Stimulated activated naive B cell treated with anti-CD40 and anti-IgM and Interleukin-4, amounts not matched to agents 10 μg/mL and 1 μg/mL and 100 μg/mL, for 72 hours (primary cell): ENCODE data around the gene NAV2.

Experiments used
- ATAC-seq, 2 donors: fragments of 150-1000 bp; cut with Tn5 transposase; replicated peaks; 2 replicates each; pipeline ENCODE4 v1.10.0; 2021; ENCODE audit warnings: moderate library complexity in 1 of 2
- DNase-seq: peaks from one replicate; pipeline ENCODE4 v3.0.0; 2021
- H3K27ac Mint-ChIP-seq: one replicate; pipeline ENCODE4 v1.8.0; 2022; ENCODE audit warnings: mild to moderate bottlenecking, mixed read lengths
- H3K27me3 Mint-ChIP-seq, 2 donors: one replicate each; pipeline ENCODE4 v1.8.0; 2022; ENCODE audit warnings: mixed read lengths in 2 of 2
- H3K36me3 Mint-ChIP-seq, 2 donors: one replicate each; pipeline ENCODE4 v1.8.0; 2022; ENCODE audit warnings: mixed read lengths in 2 of 2, mild to moderate bottlenecking in 1 of 2
- H3K4me1 Mint-ChIP-seq, 2 donors: one replicate each; pipeline ENCODE4 v1.8.0; 2022; ENCODE audit warnings: mixed read lengths in 2 of 2, mild to moderate bottlenecking in 1 of 2
- H3K4me3 Mint-ChIP-seq, 2 donors: one replicate each; pipeline ENCODE4 v1.8.0; 2022; ENCODE audit warnings: mild to moderate bottlenecking in 2 of 2, mixed read lengths in 2 of 2, moderate library complexity in 1 of 2
- H3K9me3 Mint-ChIP-seq, 2 donors: one replicate each; pipeline ENCODE4 v1.8.0; 2022; ENCODE audit warnings: mixed read lengths in 2 of 2, mild to moderate bottlenecking in 1 of 2

Gene NAV2

GRCh38 chr11:19933132-19933735 is 220.6 kb downstream of the NAV2 start:
- Mint-ChIP-seq H3K36me3 (no peaks in the 10 kb centered on the region), H3K4me1 (no peaks in the 10 kb centered on the region), H3K4me3 (no peak overlapping the region), H3K27me3 (peaks cover 5 to 7% of the 10 kb centered on the region in 2 donors), H3K27ac (no peak overlapping the region), H3K9me3 (no peaks in the 10 kb centered on the region)
- no peak for ATAC-seq
- DNase-seq, result no peak

DNA sequence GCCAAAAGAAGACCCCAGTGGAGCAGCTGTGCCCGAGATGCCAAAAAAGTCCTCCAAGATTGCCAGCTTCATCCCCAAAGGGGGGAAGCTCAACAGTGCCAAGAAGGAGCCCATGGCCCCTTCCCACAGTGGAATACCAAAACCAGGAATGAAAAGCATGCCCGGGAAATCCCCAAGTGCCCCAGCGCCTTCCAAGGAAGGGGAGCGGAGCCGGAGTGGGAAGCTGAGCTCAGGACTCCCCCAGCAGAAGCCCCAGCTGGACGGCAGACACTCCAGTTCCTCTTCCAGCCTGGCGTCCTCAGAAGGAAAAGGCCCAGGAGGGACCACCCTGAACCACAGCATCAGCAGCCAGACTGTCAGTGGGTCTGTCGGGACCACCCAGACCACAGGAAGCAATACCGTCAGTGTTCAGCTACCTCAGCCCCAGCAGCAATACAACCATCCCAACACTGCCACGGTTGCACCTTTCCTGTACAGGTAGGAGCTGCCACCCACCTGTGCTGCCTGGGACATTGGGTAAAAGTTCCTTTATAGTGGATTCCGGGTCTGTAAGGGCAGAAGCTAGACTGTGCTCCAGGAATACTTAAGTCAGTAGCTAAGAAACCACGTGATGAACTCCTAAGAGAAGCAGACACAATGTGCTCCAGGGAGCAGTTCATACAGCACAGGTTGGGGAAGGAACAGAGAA is 221.3 kb downstream of the NAV2 start:
- no peaks in the 10 kb centered on the region for H3K9me3 Mint-ChIP-seq
- peak overlapping the region; percentile 86 for H3K27ac Mint-ChIP-seq
- DNase-seq (no peak), ATAC-seq (no peak)
- no peaks in the 10 kb centered on the region for H3K36me3 Mint-ChIP-seq
- no peak overlapping the region for H3K4me3 Mint-ChIP-seq
- peaks cover 5 to 7% of the 10 kb centered on the region in 2 donors for H3K27me3 Mint-ChIP-seq
- H3K4me1 Mint-ChIP-seq, result no peaks in the 10 kb centered on the region

- H3K4me1 Mint-ChIP-seq, result no peaks in the 10 kb centered on the region
- no peaks in the 10 kb centered on the region for H3K36me3 Mint-ChIP-seq
- no peak overlapping the region for H3K4me3 Mint-ChIP-seq
- H3K9me3 Mint-ChIP-seq, result no peaks in the 10 kb centered on the region
- DNase-seq (no peak), ATAC-seq (no peak)
- H3K27ac Mint-ChIP-seq, result no peak overlapping the region
- H3K27me3 Mint-ChIP-seq, result peaks cover 5 to 7% of the 10 kb centered on the region in 2 donors
Measured at GRCh38 chr11:19934828-19935259, 222.2 kb downstream of the NAV2 start.

- no peak overlapping the region for H3K4me3 Mint-ChIP-seq
- DNase-seq (no peak), ATAC-seq (no peak)
- H3K9me3 Mint-ChIP-seq, result no peaks in the 10 kb centered on the region
- H3K36me3 Mint-ChIP-seq, result no peaks in the 10 kb centered on the region
- no peak overlapping the region for H3K27ac Mint-ChIP-seq
- no peaks in the 10 kb centered on the region for H3K4me1 Mint-ChIP-seq
- H3K27me3 Mint-ChIP-seq, result peaks cover 5 to 7% of the 10 kb centered on the region in 2 donors
Measured at GRCh38 chr11:19935507-19935906, 222.9 kb downstream of the NAV2 start.

DNA sequence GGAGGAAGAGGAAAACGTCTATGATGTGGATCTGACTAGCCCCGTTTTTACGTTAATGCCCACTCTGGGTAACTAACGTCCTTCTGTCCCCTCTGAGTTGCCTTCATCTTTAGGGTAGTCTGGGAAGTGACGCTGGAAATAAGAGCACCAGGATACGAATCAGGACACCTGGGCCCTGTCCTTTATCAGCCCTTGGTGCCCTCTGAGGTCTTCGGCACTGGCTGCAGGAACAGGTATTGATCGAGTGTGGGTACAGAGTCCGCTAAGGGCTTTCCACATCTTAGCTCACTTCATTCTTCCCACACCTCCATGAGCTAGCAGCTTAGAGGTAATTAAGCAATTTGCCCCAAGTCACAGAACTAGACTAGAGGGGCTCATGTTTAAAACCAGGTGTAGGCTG is 223.8 kb downstream of the NAV2 start:
- Mint-ChIP-seq H3K36me3 (no peaks in the 10 kb centered on the region), H3K4me1 (no peaks in the 10 kb centered on the region), H3K9me3 (no peaks in the 10 kb centered on the region), H3K4me3 (no peak overlapping the region), H3K27ac (no peak overlapping the region), H3K27me3 (peaks cover 5 to 7% of the 10 kb centered on the region in 2 donors)
- ATAC-seq (no peak), DNase-seq (no peak)

GRCh38 chr11:19938169-19938856 is 225.7 kb downstream of the NAV2 start:
- no peak for DNase-seq
- no peak overlapping the region for H3K27ac Mint-ChIP-seq
- H3K4me3 Mint-ChIP-seq, result no peak overlapping the region
- H3K9me3 Mint-ChIP-seq, result no peaks in the 10 kb centered on the region
- ATAC-seq, result peak; percentile 77 to 79
- no peaks in the 10 kb centered on the region for H3K36me3 Mint-ChIP-seq
- H3K4me1 Mint-ChIP-seq, result no peaks in the 10 kb centered on the region
- H3K27me3 Mint-ChIP-seq, result peaks cover 5 to 7% of the 10 kb centered on the region in 2 donors

DNA sequence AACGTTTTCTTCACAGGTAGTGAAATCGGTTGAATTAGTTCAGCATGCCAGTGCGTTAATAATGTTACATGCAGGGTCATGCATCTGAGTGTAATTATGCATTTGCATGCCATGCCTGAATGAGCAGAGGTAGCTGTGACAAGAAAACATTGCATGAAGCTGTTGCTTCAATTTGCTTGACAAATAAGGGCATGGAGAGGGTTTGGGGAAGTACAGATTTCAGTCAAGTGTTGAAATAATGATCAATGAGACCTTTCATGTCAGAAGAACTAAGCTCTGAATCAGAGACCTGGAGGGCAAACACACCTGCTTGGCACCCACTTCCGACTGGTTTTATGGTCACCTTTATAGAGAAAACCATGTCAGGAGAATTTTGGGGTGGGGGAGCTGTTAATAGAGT is 226.2 kb downstream of the NAV2 start:
- DNase-seq (no peak), ATAC-seq (peak; percentile 33 to 50)
- Mint-ChIP-seq H3K9me3 (no peaks in the 10 kb centered on the region), H3K27me3 (peaks cover 5 to 7% of the 10 kb centered on the region in 2 donors), H3K36me3 (no peaks in the 10 kb centered on the region), H3K27ac (no peak overlapping the region), H3K4me1 (no peaks in the 10 kb centered on the region), H3K4me3 (no peak overlapping the region)

GRCh38 chr11:19939415-19939929 is 226.8 kb downstream of the NAV2 start:
- H3K4me3 Mint-ChIP-seq, result no peak overlapping the region

GRCh38 chr11:19940831-19941230 is 228.2 kb downstream of the NAV2 start:
- H3K4me1 Mint-ChIP-seq, result no peaks in the 10 kb centered on the region
- peaks cover 17 to 19% of the 10 kb centered on the region in 2 donors for H3K27me3 Mint-ChIP-seq
- H3K36me3 Mint-ChIP-seq, result no peaks in the 10 kb centered on the region
- no peaks in the 10 kb centered on the region for H3K9me3 Mint-ChIP-seq
- ATAC-seq (no peak), DNase-seq (no peak)
- H3K27ac Mint-ChIP-seq, result no peak overlapping the region
- H3K4me3 Mint-ChIP-seq, result no peak overlapping the region

More at GRCh38 chr11:19939415-19939929, 226.8 kb downstream of the NAV2 start:
- no peaks in the 10 kb centered on the region for H3K4me1 Mint-ChIP-seq
- H3K9me3 Mint-ChIP-seq, result no peaks in the 10 kb centered on the region
- ATAC-seq, result no peak
- DNase-seq, result no peak
- H3K36me3 Mint-ChIP-seq, result no peaks in the 10 kb centered on the region
- H3K27me3 Mint-ChIP-seq, result peaks cover 4 to 6% of the 10 kb centered on the region in 2 donors
- H3K27ac Mint-ChIP-seq, result no peak overlapping the region

DNA sequence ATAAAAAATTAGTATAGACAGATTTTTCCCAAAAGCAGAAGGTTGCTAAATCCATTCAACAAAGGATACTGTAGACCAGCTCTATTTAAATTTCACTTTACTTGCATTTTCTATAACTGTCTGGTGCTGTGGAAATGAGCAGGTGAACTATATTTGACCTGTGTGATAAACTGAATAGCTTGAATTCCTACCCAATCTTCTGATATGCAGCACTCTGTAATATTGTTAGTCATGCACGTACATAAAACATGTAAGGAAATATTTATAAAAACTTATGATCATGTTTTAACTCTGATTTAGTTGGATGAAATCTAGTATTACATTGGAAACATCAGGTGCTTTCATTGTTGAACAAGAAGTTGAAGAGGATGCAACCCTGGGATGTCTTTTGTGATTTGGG is 234.0 kb downstream of the NAV2 start:
- no peak overlapping the region for H3K4me3 Mint-ChIP-seq
- no peak for ATAC-seq
- H3K27me3 Mint-ChIP-seq, result peaks cover 26 to 36% of the 10 kb centered on the region in 2 donors
- no peaks in the 10 kb centered on the region for H3K36me3 Mint-ChIP-seq
- no peak for DNase-seq
- H3K27ac Mint-ChIP-seq, result no peak overlapping the region
- no peaks in the 10 kb centered on the region for H3K9me3 Mint-ChIP-seq
- H3K4me1 Mint-ChIP-seq, result peaks cover 6 to 11% of the 10 kb centered on the region in 2 donors

DNA sequence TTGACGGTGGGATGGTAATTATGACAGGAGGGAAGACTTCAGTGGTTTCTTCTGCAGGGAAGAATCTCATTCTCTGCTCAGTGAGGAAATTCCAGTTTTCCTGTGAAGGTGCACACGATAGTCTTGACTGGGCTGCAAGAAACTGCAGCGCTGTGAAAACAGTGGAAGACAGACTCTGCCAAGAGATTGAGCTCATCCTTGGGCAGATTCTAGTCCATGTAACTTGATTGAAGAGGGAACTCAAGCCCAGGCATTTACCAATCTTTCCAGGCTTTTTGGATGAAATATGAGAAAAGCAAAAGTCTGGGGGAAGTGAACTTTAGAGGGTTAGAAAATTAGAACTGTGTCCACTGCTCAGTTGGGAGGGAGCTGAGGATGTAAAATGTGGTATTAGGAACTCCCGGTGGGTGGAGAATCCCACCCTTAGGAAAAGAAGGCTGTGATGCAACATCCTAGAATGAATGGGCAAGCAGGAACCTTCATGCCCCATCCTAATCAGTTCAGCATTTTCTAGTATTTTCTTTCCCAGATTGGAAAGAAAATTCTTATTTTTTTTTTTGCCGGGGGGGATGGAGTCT is 235.0 kb downstream of the NAV2 start:
- peaks cover 26 to 36% of the 10 kb centered on the region in 2 donors for H3K27me3 Mint-ChIP-seq

GRCh38 chr11:19949606-19950005 is 237.0 kb downstream of the NAV2 start:
- no peak for ATAC-seq
- Mint-ChIP-seq H3K27ac (no peak overlapping the region), H3K27me3 (peaks cover 27 to 33% of the 10 kb centered on the region in 2 donors), H3K9me3 (no peaks in the 10 kb centered on the region), H3K4me1 (peaks cover 17 to 31% of the 10 kb centered on the region in 2 donors), H3K36me3 (no peaks in the 10 kb centered on the region), H3K4me3 (no peak overlapping the region)
- DNase-seq, result no peak

More for the DNA sequence above, 235.0 kb downstream of the NAV2 start:
- H3K4me3 Mint-ChIP-seq, result no peak overlapping the region
- no peak overlapping the region for H3K27ac Mint-ChIP-seq
- peaks cover 10 to 16% of the 10 kb centered on the region in 2 donors for H3K4me1 Mint-ChIP-seq
- H3K36me3 Mint-ChIP-seq, result no peaks in the 10 kb centered on the region
- ATAC-seq (no peak), DNase-seq (no peak)
- H3K9me3 Mint-ChIP-seq, result no peaks in the 10 kb centered on the region

DNA sequence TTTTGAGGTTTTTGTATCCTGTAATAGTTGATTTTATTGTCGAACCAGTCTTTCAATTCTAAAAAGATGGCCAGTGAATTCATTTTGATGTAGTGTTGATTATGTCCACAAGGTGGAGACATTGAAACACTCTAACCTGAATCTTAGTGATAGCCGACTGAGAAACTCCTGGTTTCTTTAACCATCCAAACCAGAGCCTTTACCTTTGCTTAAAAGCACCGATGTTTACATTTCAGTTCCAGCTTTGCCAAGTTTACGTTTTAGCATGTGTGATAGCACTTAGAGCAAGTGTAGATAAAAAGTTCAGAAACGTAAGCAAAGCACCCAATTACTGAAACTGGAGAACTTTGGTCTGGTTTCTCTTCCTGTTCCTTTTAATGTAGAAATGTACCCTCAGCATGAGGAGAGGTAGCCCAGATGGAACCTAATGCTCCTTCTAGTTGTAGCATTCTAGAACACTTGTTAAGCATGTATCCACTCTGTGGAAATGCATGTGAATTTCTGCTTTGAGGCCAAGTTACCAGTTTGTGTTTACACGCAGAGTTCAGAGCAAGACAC is 239.0 kb downstream of the NAV2 start:
- DNase-seq (peak; percentile 25), ATAC-seq (peak; percentile 90 to 94)
- H3K27ac Mint-ChIP-seq, result peak overlapping the region; percentile 73
- no peaks in the 10 kb centered on the region for H3K36me3 Mint-ChIP-seq
- H3K27me3 Mint-ChIP-seq, result peaks cover 11 to 35% of the 10 kb centered on the region in 2 donors
- H3K4me3 Mint-ChIP-seq, result peak overlapping the region; percentile 67 to 68
- H3K4me1 Mint-ChIP-seq, result peaks cover 18 to 33% of the 10 kb centered on the region in 2 donors
- H3K9me3 Mint-ChIP-seq, result no peaks in the 10 kb centered on the region

DNA sequence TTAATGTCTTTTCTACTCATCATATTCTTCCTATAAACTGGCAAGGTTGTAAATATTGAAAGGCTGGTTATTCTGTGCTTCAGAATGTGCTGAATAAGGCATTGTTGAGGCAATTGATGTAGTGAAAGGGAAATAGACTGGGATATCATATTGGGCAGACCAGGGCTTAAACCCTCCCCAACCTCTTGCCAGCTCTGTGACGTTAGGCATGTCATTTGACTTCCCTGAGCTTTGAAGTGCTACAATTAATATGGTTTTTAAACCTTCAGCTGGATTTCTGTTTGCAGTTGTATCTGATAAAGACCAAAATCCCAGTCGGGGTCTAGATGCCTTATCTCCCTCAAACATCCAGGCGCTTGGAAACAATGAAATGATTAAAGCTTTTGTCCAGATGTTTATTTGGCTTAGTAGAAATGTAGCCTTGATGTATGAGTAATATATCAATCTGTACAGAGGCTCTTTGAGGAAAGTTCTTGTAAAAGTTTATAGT is 239.5 kb downstream of the NAV2 start:
- peaks cover 18 to 33% of the 10 kb centered on the region in 2 donors for H3K4me1 Mint-ChIP-seq
- DNase-seq (no peak), ATAC-seq (peak; percentile 25 to 33)
- H3K9me3 Mint-ChIP-seq, result no peaks in the 10 kb centered on the region
- H3K27ac Mint-ChIP-seq, result peak overlapping the region; percentile 25
- peak overlapping the region in 1 of 2 donors; percentile 68 for H3K4me3 Mint-ChIP-seq
- H3K36me3 Mint-ChIP-seq, result no peaks in the 10 kb centered on the region
- H3K27me3 Mint-ChIP-seq, result peaks cover 11 to 34% of the 10 kb centered on the region in 2 donors
